Small intestine (tissue), 7 donors: Measurements from ENCODE around the gene TMED4. TPM values are rescaled to one million over a fixed set of nuclear protein-coding genes. Genes with fewer than 3 reads are reported as not detected.

Experiments used
- DNase-seq, 2 donors: peaks; one replicate each; pipeline versions ENCODE4 v3.0.0 to v3.0.0-alpha.2; 2013
- FAIRE-seq: peaks from 2 replicates; lab custom pipeline; 2012; peaks lifted over from hg19 to GRCh38; lab: Jason Lieb, UNC
- H3K27ac ChIP-seq, 3 donors: one replicate each; pipeline ENCODE4 v1.5.1; 2013; ENCODE audit warnings: low read length in 2 of 3, mild to moderate bottlenecking in 2 of 3, control low read depth in 1 of 3, inconsistent platforms in 1 of 3, low read depth in 1 of 3, moderate library complexity in 1 of 3
- H3K27me3 ChIP-seq, 3 donors: one replicate each; pipeline ENCODE4 v1.6.1; 2013; ENCODE audit warnings: low read length in 3 of 3, inconsistent platforms in 1 of 3; ENCODE audit not compliant: control insufficient read depth in 3 of 3, insufficient read depth in 3 of 3
- H3K36me3 ChIP-seq, 3 donors: one replicate each; pipeline ENCODE4 v1.6.1; 2013; ENCODE audit warnings: low read length in 3 of 3, inconsistent platforms in 1 of 3, low read depth in 1 of 3, mild to moderate bottlenecking in 1 of 3, moderate library complexity in 1 of 3; ENCODE audit not compliant: control insufficient read depth in 3 of 3, insufficient read depth in 2 of 3
- H3K4me1 ChIP-seq, 3 donors: one replicate each; pipeline ENCODE4 v1.6.1; 2013; ENCODE audit warnings: low read length in 2 of 3, inconsistent platforms in 1 of 3, low read depth in 1 of 3, mild to moderate bottlenecking in 1 of 3, moderate library complexity in 1 of 3; ENCODE audit not compliant: control insufficient read depth in 3 of 3, insufficient read depth in 2 of 3
- H3K4me3 ChIP-seq, 3 donors: one replicate each; pipeline ENCODE4 v1.5.1; 2013; ENCODE audit warnings: low read length in 3 of 3, control low read depth in 1 of 3, inconsistent platforms in 1 of 3, low read depth in 1 of 3, mild to moderate bottlenecking in 1 of 3, moderate library complexity in 1 of 3
- H3K9me3 ChIP-seq, 2 donors: one replicate each; pipeline ENCODE4 v1.6.1; 2013; ENCODE audit warnings: low read depth in 1 of 2, low read length in 1 of 2; ENCODE audit not compliant: control insufficient read depth in 2 of 2, insufficient read depth in 1 of 2
- WGBS, 3 donors: extraction: QIAGEN DNeasy Blood & Tissue Kit; methylation state at CpG; one replicate each; pipeline ENCODE4 v1.1.7; 2013; 5-methylcytosine and 5-hydroxymethylcytosine counted together
- polyA plus RNA-seq, 4 donors: library from polyadenylated mRNA; stranded (reverse) in 3 of 4; unstranded in 1 of 4; fragments of 200-250 nt in 3 of 4; fragments of 120-200 nt in 1 of 4; gene quantifications; one replicate each; pipeline versions ENCODE4 v1.2.1 to v1.2.3, GENCODE V29; 2013
- donor health status: healthy with polysubstance abuse.
- donor health status: control.
- donor health status: control.
- donor health status: Bipolar disorder and iron deficiency.
- donor health status: healthy.

Gene TMED4
- polyA plus RNA-seq, 4 donors = 64.8 to 166 (median 80.0) TPM

- Histone ChIP-seq H3K4me1 (peaks cover 0 to 6% (median 2%) of the 10 kb centered on the region in 3 donors), H3K27ac (no peak overlapping the region), H3K27me3 (no peaks in the 10 kb centered on the region), H3K4me3 (no peak overlapping the region), H3K36me3 (no peaks in the 10 kb centered on the region), H3K9me3 (no peaks in the 10 kb centered on the region)
- FAIRE-seq (no peak), DNase-seq (no peak)
- 74 to 83% (median 78%) methylated on average over 3 of the region's 3 CpGs for WGBS, 3 donors
Observed at GRCh38 chr7:44549457-44549856, 32.6 kb downstream of the TMED4 start.

- 74 to 84% (median 78%) methylated on average over 3 of the region's 3 CpGs for WGBS, 3 donors
- Histone ChIP-seq H3K36me3 (no peaks in the 10 kb centered on the region), H3K9me3 (no peaks in the 10 kb centered on the region), H3K27me3 (no peaks in the 10 kb centered on the region), H3K4me3 (no peak overlapping the region), H3K4me1 (peaks cover 0 to 10% (median 2%) of the 10 kb centered on the region in 3 donors), H3K27ac (no peak overlapping the region)
- DNase-seq = peak in 1 of 2 donors; percentile 57
- FAIRE-seq = peak; percentile 15
Observed at GRCh38 chr7:44548893-44549292, 33.1 kb downstream of the TMED4 start.

- no peak for FAIRE-seq
- WGBS, 3 donors = 25 to 32% (median 30%) methylated on average over 6 of the region's 6 CpGs
- no peak overlapping the region for H3K27ac ChIP-seq
Observed at GRCh38 chr7:44547536-44548231, 34.3 kb downstream of the TMED4 start.

GRCh38 chr7:44541876-44542610 lies 40.0 kb downstream of the TMED4 start:
- Histone ChIP-seq H3K4me1 (peaks cover 0 to 61% (median 9%) of the 10 kb centered on the region in 3 donors), H3K9me3 (no peaks in the 10 kb centered on the region), H3K4me3 (no peak overlapping the region), H3K36me3 (peaks cover 0 to 33% (median 0%) of the 10 kb centered on the region in 3 donors), H3K27ac (peak overlapping the region; percentile 90 to 96 (median 95)), H3K27me3 (no peaks in the 10 kb centered on the region)
- DNase-seq (peak; percentile 76 to 90), FAIRE-seq (no peak)
- 36 to 72% (median 45%) methylated on average over 6 of the region's 6 CpGs for WGBS, 3 donors

More at GRCh38 chr7:44547536-44548231, 34.3 kb downstream of the TMED4 start:
- no peak overlapping the region for H3K4me3 ChIP-seq
- H3K27me3 ChIP-seq = no peaks in the 10 kb centered on the region
- no peaks in the 10 kb centered on the region for H3K9me3 ChIP-seq
- no peaks in the 10 kb centered on the region for H3K36me3 ChIP-seq
- no peak for DNase-seq
- H3K4me1 ChIP-seq = peaks cover 0 to 18% (median 6%) of the 10 kb centered on the region in 3 donors

GRCh38 chr7:44541028-44541869 lies 40.8 kb downstream of the TMED4 start, which contains the start of gene NPC1L1:
Gene NPC1L1 (minus strand): TSS chr7:44541330. CDS start chr7:44541259, 71 bp downstream.
- Histone ChIP-seq H3K27ac (peak within 1 kb of the TSS; percentile 90 to 96 (median 95)), H3K9me3 (no peaks in the 10 kb centered on the region), H3K36me3 (peaks cover 0 to 37% (median 0%) of the 10 kb centered on the region in 3 donors), H3K27me3 (no peaks in the 10 kb centered on the region), H3K4me1 (peaks cover 0 to 66% (median 9%) of the 10 kb centered on the region in 3 donors), H3K4me3 (peak within 1 kb of the TSS in 2 of 3 donors; percentile 50 to 73)
- no peak for FAIRE-seq
- WGBS, 3 donors = 14 to 63% (median 34%) methylated on average over 18 to 20 of the region's 20 CpGs
- peak; percentile 91 to 97 for DNase-seq

GRCh38 chr7:44540592-44541027 lies 41.4 kb downstream of the TMED4 start:
- peaks cover 0 to 73% (median 9%) of the 10 kb centered on the region in 3 donors for H3K4me1 ChIP-seq
- H3K27ac ChIP-seq = peak overlapping the region; percentile 90 to 96 (median 91)
- peak overlapping the region in 2 of 3 donors; percentile 50 to 73 for H3K4me3 ChIP-seq
- WGBS, 3 donors = 39 to 70% (median 60%) methylated on average over 5 of the region's 5 CpGs
- FAIRE-seq = no peak
- no peaks in the 10 kb centered on the region for H3K9me3 ChIP-seq
- H3K27me3 ChIP-seq = no peaks in the 10 kb centered on the region
- DNase-seq = no peak
- H3K36me3 ChIP-seq = peaks cover 0 to 43% (median 0%) of the 10 kb centered on the region in 3 donors

GRCh38 chr7:44539669-44540506 lies 42.1 kb downstream of the TMED4 start:
- peaks cover 0 to 74% (median 9%) of the 10 kb centered on the region in 3 donors for H3K4me1 ChIP-seq
- 77 to 87% (median 81%) methylated on average over 27 of the region's 27 CpGs for WGBS, 3 donors
- H3K27ac ChIP-seq = peak overlapping the region; percentile 90 to 96 (median 91)
- H3K36me3 ChIP-seq = peaks cover 0 to 47% (median 0%) of the 10 kb centered on the region in 3 donors
- H3K4me3 ChIP-seq = peak overlapping the region in 2 of 3 donors; percentile 50 to 73
- DNase-seq (peak; percentile 24 to 35), FAIRE-seq (no peak)
- H3K9me3 ChIP-seq = no peaks in the 10 kb centered on the region
- H3K27me3 ChIP-seq = no peaks in the 10 kb centered on the region
